Osteoblast (primary cell): ENCODE results near the gene INTS11. TPM values are rescaled to one million over a fixed set of nuclear protein-coding genes. Genes with fewer than 3 reads are reported as not detected.
A peak's percentile ranks its signal among the peaks of the same experiment; 100 is the strongest.

Experiments
- DNase-seq: peaks from one replicate; pipeline ENCODE4 v3.0.0; 2011; ENCODE audit warnings: low spot score, mixed read lengths; ENCODE audit not compliant: insufficient read length; ENCODE audit errors: missing footprints
- H2AFZ ChIP-seq: 2 replicates; pipeline ENCODE4 v1.6.0; 2011; ENCODE audit warnings: mild to moderate bottlenecking, low read length
- H3K27ac ChIP-seq: 2 replicates; pipeline ENCODE4 v1.5.1; 2011; ENCODE audit warnings: mild to moderate bottlenecking, low read depth, low read length, moderate library complexity
- H3K27me3 ChIP-seq: 2 replicates; pipeline ENCODE4 v1.6.0; 2012; ENCODE audit warnings: mild to moderate bottlenecking, control low read depth, inconsistent platforms, low read length, moderate library complexity; ENCODE audit not compliant: insufficient read depth
- H3K36me3 ChIP-seq: 2 replicates; pipeline ENCODE4 v1.5.1; 2011; ENCODE audit warnings: mild to moderate bottlenecking, low read length, control low read depth, moderate library complexity; ENCODE audit not compliant: insufficient read depth
- H3K4me1 ChIP-seq: 2 replicates; pipeline ENCODE4 v1.5.1; 2011; ENCODE audit warnings: mild to moderate bottlenecking, low read length, control low read depth, moderate library complexity; ENCODE audit not compliant: insufficient read depth
- H3K4me2 ChIP-seq: 2 replicates; pipeline ENCODE4 v1.6.0; 2011; ENCODE audit warnings: mild to moderate bottlenecking, low read length; ENCODE audit not compliant: insufficient read depth
- H3K4me3 ChIP-seq: fragments of 200-600 bp; sonication (generic); 3 replicates; pipeline ENCODE4 v1.5.1; 2012; ENCODE audit warnings: mild to moderate bottlenecking, low read length, inconsistent platforms; ENCODE audit not compliant: insufficient read depth
- H3K79me2 ChIP-seq: 2 replicates; pipeline ENCODE4 v1.6.0; 2012; ENCODE audit warnings: mild to moderate bottlenecking, low read length, control low read depth, inconsistent platforms; ENCODE audit not compliant: insufficient read depth
- H3K9me3 ChIP-seq: 2 replicates; pipeline ENCODE4 v1.5.1; 2011; ENCODE audit warnings: low read depth, low read length, control low read depth
- H4K20me1 ChIP-seq: 2 replicates; pipeline ENCODE4 v1.6.0; 2012; ENCODE audit warnings: mild to moderate bottlenecking, low read length, control low read depth; ENCODE audit not compliant: insufficient read depth
- total RNA-seq: library from RNA; depleted of rRNA; stranded (reverse); fragments of >200 nt; gene quantifications from 2 replicates; pipeline ENCODE4 v1.2.3, GENCODE V29; 2012
- TF ChIP-seq, protein P1 (sequence below): IDR thresholded peaks from 2 replicates; pipeline ENCODE4 v1.5.1; 2011; ENCODE audit warnings: mild to moderate bottlenecking, low read depth, low read length, moderate library complexity; ENCODE audit errors: extremely low read depth

The INTS11 gene
- total RNA-seq, 1 donor, result 59.7 TPM

DNA sequence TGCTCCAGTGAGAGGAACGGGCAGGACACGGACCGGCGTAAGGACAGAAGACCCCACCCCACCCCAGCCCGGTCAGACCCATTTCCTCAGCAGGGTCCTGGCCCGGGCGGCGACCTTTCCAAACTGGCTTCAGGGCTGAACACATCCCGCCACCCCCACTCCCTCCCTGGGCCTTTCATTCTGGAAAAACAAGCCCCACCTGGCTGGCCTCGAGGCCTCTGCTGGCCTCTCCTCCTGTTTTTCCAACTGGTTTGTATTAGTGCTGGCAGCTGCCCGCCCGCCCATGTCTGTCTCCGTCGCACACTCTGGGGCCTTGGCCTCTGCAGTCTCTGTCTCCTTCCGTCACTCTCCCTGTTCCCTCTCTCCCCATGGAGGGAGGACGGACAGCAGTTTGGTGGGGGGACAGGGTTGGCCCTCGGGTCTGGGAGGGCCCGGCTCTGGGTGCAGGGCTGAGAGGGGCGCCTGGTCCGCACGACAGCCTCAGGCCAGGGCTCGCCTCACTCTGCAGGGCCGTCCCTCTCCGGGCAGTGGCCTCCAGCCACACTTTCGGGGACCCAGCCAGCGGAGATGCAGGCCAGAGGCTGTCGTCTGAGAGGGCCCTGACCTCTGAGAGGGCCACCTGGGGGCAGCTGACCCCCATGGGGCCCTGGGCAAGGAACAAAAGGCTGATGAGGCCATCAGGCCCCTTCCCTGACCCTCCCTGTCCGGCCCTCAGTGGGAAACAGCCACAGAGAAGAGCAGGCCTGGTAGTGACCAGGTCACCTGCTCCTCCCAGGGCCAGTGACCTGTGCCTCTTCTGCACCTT is 35.4 kb upstream of the INTS11 start:
- Histone ChIP-seq H4K20me1 (peaks cover 8% of the 10 kb centered on the region), H3K27me3 (no peaks in the 10 kb centered on the region), H3K36me3 (peaks cover under 1% of the 10 kb centered on the region), H3K27ac (peak overlapping the region; percentile 85), H3K9me3 (no peaks in the 10 kb centered on the region), H3K4me3 (peak overlapping the region; percentile 95), H3K79me2 (peaks cover 37% of the 10 kb centered on the region), H3K4me2 (peak overlapping the region; percentile 89), H2AFZ (no peak overlapping the region), H3K4me1 (peaks cover 40% of the 10 kb centered on the region)
- TF ChIP-seq, protein P1, sequence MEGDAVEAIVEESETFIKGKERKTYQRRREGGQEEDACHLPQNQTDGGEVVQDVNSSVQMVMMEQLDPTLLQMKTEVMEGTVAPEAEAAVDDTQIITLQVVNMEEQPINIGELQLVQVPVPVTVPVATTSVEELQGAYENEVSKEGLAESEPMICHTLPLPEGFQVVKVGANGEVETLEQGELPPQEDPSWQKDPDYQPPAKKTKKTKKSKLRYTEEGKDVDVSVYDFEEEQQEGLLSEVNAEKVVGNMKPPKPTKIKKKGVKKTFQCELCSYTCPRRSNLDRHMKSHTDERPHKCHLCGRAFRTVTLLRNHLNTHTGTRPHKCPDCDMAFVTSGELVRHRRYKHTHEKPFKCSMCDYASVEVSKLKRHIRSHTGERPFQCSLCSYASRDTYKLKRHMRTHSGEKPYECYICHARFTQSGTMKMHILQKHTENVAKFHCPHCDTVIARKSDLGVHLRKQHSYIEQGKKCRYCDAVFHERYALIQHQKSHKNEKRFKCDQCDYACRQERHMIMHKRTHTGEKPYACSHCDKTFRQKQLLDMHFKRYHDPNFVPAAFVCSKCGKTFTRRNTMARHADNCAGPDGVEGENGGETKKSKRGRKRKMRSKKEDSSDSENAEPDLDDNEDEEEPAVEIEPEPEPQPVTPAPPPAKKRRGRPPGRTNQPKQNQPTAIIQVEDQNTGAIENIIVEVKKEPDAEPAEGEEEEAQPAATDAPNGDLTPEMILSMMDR, result no peak
- DNase-seq, result peak; percentile 95

DNA sequence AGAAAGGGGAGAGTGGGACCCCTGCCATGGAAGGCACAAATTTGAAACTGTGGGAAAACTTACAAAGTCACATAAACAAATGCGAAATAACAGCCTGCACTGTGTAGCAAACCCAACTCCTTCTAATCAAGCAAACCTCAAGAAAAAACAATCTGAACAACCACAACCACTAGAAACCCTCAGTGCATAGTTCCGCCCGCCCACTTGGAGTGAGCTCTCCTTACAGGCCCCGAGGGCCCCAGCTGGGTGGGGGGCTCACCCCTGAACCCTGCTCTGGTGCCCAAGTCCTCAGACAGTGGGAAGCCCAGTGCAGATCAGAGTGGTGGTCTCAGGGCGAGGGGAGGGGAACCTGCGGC is 34.8 kb upstream of the INTS11 start:
- Histone ChIP-seq H3K4me3 (peak overlapping the region; percentile 95), H3K27ac (peak overlapping the region; percentile 85), H2AFZ (no peak overlapping the region), H3K79me2 (peaks cover 43% of the 10 kb centered on the region), H3K4me1 (peaks cover 40% of the 10 kb centered on the region), H3K4me2 (peak overlapping the region; percentile 89), H3K9me3 (no peaks in the 10 kb centered on the region), H3K36me3 (peaks cover 6% of the 10 kb centered on the region), H3K27me3 (no peaks in the 10 kb centered on the region), H4K20me1 (peaks cover 10% of the 10 kb centered on the region)
- TF ChIP-seq, protein P1, result no peak
- peak; percentile 97 for DNase-seq

DNA sequence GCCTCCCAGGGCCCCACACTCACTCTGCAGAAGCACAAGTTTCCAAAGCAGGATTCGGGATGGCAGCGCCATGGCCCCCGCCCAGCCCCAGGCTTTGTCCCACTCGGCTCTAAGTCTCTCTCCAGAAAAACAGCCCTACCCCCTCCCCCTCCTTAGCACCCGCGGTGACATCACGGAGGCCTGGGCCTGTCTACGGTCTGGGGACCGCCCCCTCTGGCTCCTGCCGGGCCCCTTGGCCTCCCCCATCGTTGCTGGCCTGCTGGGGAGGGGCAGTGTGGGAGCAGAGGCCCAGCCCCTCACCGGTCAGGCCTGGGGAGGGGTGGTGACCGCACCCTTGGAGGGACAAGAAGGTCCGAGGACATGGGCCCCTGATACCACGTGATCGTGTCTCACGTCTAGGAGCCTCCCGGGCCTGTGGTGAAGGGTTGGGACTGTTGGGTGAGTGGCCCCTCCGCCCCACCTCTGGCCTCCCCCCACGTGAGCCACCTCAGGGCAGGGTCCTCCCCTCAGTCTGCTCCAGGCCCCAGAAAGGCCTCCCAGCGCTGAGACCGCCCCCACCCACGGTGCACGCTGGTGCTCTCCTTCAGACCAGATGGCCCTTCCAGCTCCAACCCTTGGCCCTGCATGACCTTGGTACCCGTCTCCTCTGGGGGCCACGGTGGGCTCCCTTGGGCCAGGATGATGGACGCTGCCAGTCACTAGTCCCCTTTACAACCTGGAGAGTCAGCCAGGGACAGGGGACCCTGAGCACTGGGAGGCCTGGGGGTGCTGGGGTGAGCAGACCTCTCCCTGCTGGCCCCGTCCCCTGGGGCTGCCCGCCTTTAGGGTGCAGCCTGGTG is 34.2 kb upstream of the INTS11 start, which contains the start of gene MXRA8:
Gene MXRA8, minus strand, starts transcription at position 123 of the 839 bp plus-strand sequence. Its CDS starts 51 bp downstream, at position 72.
- Histone ChIP-seq H2AFZ (peak within 1 kb of the TSS; percentile 70), H3K27me3 (no peaks in the 10 kb centered on the region), H3K27ac (peak within 1 kb of the TSS; percentile 85), H3K9me3 (no peaks in the 10 kb centered on the region), H3K4me1 (peaks cover 45% of the 10 kb centered on the region), H4K20me1 (peaks cover 13% of the 10 kb centered on the region), H3K79me2 (peaks cover 49% of the 10 kb centered on the region), H3K36me3 (peaks cover 11% of the 10 kb centered on the region), H3K4me2 (peak within 1 kb of the TSS; percentile 89), H3K4me3 (peak within 1 kb of the TSS; percentile 95)
- TF ChIP-seq, protein P1, result no peak
- peak; percentile 98 for DNase-seq
